CD4-positive, CD25-positive, alpha-beta regulatory T cell (primary cell): ENCODE data around the gene CREB1. TPM values are rescaled to one million over a fixed set of nuclear protein-coding genes. Genes with fewer than 3 reads are reported as not detected.

Source experiments
- ATAC-seq, 2 donors: fragments of 150-1000 bp; cut with Tn5 transposase; one replicate each; pipeline ENCODE4 v1.10.0; 2021; ENCODE audit warnings: low read depth in 2 of 2, moderate number of reproducible peaks in 2 of 2, moderate library complexity in 1 of 2
- DNase-seq, 3 donors: peaks; one replicate each; pipeline versions ENCODE4 v3.0.0 to v3.0.0-alpha.2; 2012 to 2022; ENCODE audit warnings: mixed read lengths in 1 of 3
- H3K27ac ChIP-seq: one replicate; pipeline ENCODE4 v1.7.0; 2013; ENCODE audit warnings: mild to moderate bottlenecking, low read length; ENCODE audit not compliant: insufficient read depth, poor library complexity, severe bottlenecking
- H3K27me3 ChIP-seq: one replicate; pipeline ENCODE4 v1.7.0; 2013; ENCODE audit warnings: low read length; ENCODE audit not compliant: control insufficient read depth, insufficient read depth
- H3K36me3 ChIP-seq: one replicate; pipeline ENCODE4 v1.7.0; 2013; ENCODE audit warnings: mild to moderate bottlenecking, low read length, moderate library complexity; ENCODE audit not compliant: control insufficient read depth, insufficient read depth
- H3K4me1 ChIP-seq: 2 replicates; pipeline ENCODE4 v1.7.0; 2013; ENCODE audit warnings: mild to moderate bottlenecking, low read length; ENCODE audit not compliant: insufficient read depth, control insufficient read depth, poor library complexity, severe bottlenecking
- H3K4me3 ChIP-seq: one replicate; pipeline ENCODE4 v1.7.0; 2013; ENCODE audit warnings: low read depth, mild to moderate bottlenecking, low read length, moderate library complexity
- H3K9me3 ChIP-seq, 2 experiments: 1 replicate in 1 of 2; 2 replicates in 1 of 2; pipeline ENCODE4 v1.7.0; 2013; ENCODE audit warnings: low read length in 2 of 2, mild to moderate bottlenecking in 1 of 2, moderate library complexity in 1 of 2; ENCODE audit not compliant: control insufficient read depth in 2 of 2
- H3K27ac Mint-ChIP-seq, 3 donors: one replicate each; pipeline ENCODE4 v1.8.0; 2020 to 2022; ENCODE audit warnings: mild to moderate bottlenecking in 3 of 3, mixed read lengths in 3 of 3, moderate library complexity in 2 of 3
- H3K27me3 Mint-ChIP-seq: one replicate; pipeline ENCODE4 v1.8.0; 2022; ENCODE audit warnings: mild to moderate bottlenecking, mixed read lengths
- H3K36me3 Mint-ChIP-seq: one replicate; pipeline ENCODE4 v1.8.0; 2020; ENCODE audit warnings: mixed read lengths
- H3K4me1 Mint-ChIP-seq, 4 donors: one replicate each; pipeline ENCODE4 v1.8.0; 2020 to 2022; ENCODE audit warnings: mixed read lengths in 4 of 4, mild to moderate bottlenecking in 1 of 4
- H3K4me3 Mint-ChIP-seq, 4 donors: one replicate each; pipeline ENCODE4 v1.8.0; 2020 to 2022; ENCODE audit warnings: mild to moderate bottlenecking in 4 of 4, mixed read lengths in 4 of 4, moderate library complexity in 3 of 4
- H3K9me3 Mint-ChIP-seq, 7 donors: one replicate each; pipeline ENCODE4 v1.8.0; 2020 to 2022; ENCODE audit warnings: mixed read lengths in 7 of 7, mild to moderate bottlenecking in 3 of 7, moderate library complexity in 2 of 7
- polyA plus RNA-seq, 4 donors: library from polyadenylated mRNA; unstranded; fragments of 300-500 nt; fragmentation: Illumina TruSeq; gene quantifications; one replicate each; pipeline ENCODE4 v1.2.3, GENCODE V29; 2021
- total RNA-seq: library from RNA; stranded (reverse); gene quantifications from one replicate; pipeline ENCODE4 v1.2.3, GENCODE V29; 2022

The CREB1 gene
- total and polyA plus RNA-seq, 5 donors from 2014 or later, result 69.0 to 124 (median 90.8) TPM

DNA sequence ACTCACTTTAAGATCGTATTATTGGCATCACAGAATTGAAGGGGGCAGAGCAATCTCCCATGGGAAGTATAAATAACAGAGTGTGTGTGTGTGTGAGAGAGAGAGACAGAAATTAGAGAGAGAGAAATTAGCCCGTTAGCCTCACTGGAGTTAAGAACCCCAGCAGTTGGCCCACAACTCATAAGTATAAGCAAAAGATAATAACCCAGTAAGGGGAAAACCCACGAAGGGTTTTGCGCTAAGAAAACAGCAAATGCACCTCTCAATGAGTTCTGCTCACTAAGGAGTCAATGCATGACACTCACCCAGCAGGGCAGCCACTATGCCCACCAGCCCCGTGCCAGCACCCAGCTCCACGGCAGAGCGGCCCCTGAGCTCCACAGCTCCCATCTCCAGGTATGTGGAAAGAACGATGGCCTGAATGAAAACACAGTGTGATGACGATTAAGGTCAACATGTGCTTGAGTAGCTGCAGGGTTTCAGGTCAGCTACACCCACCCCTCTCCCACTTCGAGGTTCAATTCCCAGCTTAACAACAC is 91.8 kb downstream of the CREB1 start:
- H3K36me3 ChIP-seq, result peaks cover 19% of the 10 kb centered on the region
- no peaks in the 10 kb centered on the region for H3K27me3 ChIP-seq
- no peaks in the 10 kb centered on the region for H3K9me3 ChIP-seq
- H3K27ac ChIP-seq, result peak overlapping the region; percentile 62
- H3K27ac Mint-ChIP-seq, result peak overlapping the region; percentile 48 to 61 (median 52)
- peaks cover 21 to 66% (median 44%) of the 10 kb centered on the region in 4 donors for H3K4me1 Mint-ChIP-seq
- peaks cover 46% of the 10 kb centered on the region for H3K4me1 ChIP-seq
- ATAC-seq, result no peak
- H3K36me3 Mint-ChIP-seq, result peaks cover 15% of the 10 kb centered on the region
- H3K4me3 ChIP-seq, result no peak overlapping the region
- DNase-seq, result peak in 1 of 3 donors; percentile 27
- peak overlapping the region; percentile 41 to 87 (median 73) for H3K4me3 Mint-ChIP-seq
- no peaks in the 10 kb centered on the region for H3K27me3 Mint-ChIP-seq
- H3K9me3 Mint-ChIP-seq, result no peaks in the 10 kb centered on the region

DNA sequence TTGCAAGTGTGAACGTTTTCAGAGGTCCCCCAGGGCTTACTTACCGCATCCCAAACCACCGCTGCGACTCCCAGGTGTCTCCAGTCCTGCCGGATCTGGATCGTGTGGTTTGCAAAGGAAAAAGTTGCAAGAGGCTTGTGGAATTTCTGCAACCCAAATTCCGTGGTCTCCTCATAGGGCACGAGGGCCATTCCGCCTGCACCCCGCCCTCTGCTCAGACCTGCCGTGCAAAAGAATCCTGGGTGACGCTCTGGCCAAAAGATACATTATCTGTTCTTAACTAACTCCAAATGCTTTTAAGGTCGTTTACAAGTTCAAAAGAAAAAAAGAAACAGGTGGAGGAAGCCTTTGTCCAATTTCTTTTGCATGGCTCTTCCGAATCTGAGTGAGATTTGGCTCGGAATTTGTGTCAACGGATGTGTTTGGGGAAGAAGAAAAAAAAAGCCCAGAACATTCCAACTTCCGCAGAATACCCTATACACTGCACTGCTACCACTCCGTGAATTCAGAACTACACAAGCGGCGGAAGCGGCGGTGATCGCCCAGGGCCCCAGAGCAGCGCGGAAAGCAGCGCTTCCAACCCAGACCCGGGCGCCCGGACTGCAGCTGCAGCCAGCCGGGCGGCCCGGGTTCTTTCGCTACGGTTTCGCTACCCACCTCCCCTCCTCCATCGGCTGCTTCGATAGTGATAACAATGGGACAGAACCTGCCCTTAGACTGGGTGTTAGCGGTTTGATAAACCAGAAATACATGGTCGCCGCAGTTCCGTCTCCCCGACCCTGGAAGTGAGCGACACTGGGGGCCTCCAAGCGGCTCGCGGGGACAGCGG is 94.6 kb downstream of the CREB1 start:
- peaks cover 48% of the 10 kb centered on the region for H3K4me1 ChIP-seq
- no peaks in the 10 kb centered on the region for H3K27me3 ChIP-seq
- H3K4me3 ChIP-seq, result peak overlapping the region; percentile 92
- Mint-ChIP-seq H3K4me1 (peaks cover 26 to 60% (median 43%) of the 10 kb centered on the region in 4 donors), H3K9me3 (no peaks in the 10 kb centered on the region), H3K27me3 (no peaks in the 10 kb centered on the region), H3K27ac (peak overlapping the region; percentile 94 to 96 (median 94)), H3K36me3 (peaks cover 3% of the 10 kb centered on the region), H3K4me3 (peak overlapping the region; percentile 95 to 98 (median 96))
- H3K9me3 ChIP-seq, result no peaks in the 10 kb centered on the region
- H3K36me3 ChIP-seq, result peaks cover 2% of the 10 kb centered on the region
- DNase-seq, result peak; percentile 46 to 80 (median 68)
- peak; percentile 23 to 31 for ATAC-seq
- peak overlapping the region; percentile 97 for H3K27ac ChIP-seq

DNA sequence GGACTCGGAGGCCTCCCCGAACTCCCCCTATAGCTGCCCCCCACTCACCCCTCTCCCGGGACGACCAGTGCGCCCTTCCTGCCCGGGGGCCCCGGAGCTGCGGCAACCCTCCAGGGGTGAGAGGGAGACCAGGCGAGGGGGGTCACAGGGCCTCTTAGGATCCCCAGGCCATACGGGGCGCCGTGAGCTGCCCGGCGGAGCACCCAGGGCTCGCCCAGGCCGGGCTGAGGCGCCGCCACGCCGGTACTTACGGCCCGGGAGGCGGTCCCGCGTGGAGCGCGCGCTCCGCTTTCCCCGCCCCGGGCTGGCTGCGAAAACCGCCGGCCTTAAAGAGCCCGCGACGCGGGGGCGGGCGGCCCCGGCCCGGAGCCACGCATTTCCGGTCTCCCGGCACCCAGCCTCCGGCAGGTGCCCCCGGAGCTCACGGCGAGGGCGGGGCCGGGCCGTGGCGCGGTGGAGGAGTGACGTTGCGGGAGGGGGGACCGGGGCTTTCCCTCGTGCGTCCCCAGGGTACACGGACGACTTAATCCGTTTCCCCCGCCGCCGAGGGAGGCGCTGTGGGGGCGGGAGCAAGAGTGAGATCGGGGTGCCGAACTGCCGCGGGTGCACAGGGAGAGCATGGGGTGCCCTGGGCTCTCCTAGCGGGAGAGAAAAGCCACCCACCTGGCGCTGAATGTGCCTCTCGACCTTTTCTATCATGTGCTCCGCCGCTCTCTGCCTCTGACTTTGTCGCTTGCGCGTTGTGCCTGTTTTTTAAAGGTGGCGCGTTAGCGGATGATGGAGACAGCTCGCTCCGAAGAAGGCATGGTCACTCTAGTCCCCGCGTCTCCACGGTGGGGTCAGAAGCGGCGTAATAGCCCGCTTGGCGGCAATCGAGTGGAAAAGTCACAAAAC is 95.5 kb downstream of the CREB1 start, which contains the start of gene METTL21A:
Gene METTL21A, minus strand, starts transcription at position 381 of the 894 bp plus-strand sequence. CDS start 1,019 bp downstream, outside the sequence.
- peak; percentile 80 to 83 for ATAC-seq
- peak; percentile 95 to 97 (median 96) for DNase-seq

DNA sequence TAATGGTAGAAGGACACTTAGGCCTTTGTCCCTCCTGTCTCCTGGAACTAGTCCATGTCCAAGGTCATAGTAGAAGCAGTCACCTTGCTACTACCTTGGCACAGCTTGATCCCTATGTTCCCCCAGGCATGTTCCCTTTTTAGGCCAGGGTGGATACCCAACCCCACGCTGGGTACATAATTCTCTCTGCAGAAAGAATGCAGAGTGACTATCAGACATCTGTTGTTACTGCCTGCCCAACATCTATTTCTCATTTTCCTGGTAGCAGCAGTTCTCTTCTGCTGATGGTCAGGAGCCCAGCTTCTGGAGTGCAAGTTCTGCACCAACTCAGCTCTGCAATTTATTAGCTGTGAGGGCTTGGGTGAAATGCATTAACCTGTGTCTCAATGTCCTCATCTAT is 99.8 kb downstream of the CREB1 start:
- peaks cover 19% of the 10 kb centered on the region for H3K4me1 ChIP-seq
- Mint-ChIP-seq H3K4me1 (peaks cover 3 to 13% (median 9%) of the 10 kb centered on the region in 4 donors), H3K4me3 (peak overlapping the region in 3 of 4 donors; percentile 44 to 83 (median 82)), H3K36me3 (no peaks in the 10 kb centered on the region), H3K9me3 (no peaks in the 10 kb centered on the region), H3K27me3 (no peaks in the 10 kb centered on the region), H3K27ac (peak overlapping the region in 1 of 3 donors; percentile 78)
- H3K4me3 ChIP-seq, result no peak overlapping the region
- no peak overlapping the region for H3K27ac ChIP-seq
- H3K9me3 ChIP-seq, result no peaks in the 10 kb centered on the region
- ATAC-seq (no peak), DNase-seq (no peak)
- no peaks in the 10 kb centered on the region for H3K27me3 ChIP-seq
- no peaks in the 10 kb centered on the region for H3K36me3 ChIP-seq

More for the DNA sequence above, 95.5 kb downstream of the CREB1 start, which contains the start of gene METTL21A:
- peak within 1 kb of the TSS; percentile 94 to 96 (median 95) for H3K27ac Mint-ChIP-seq
- H3K9me3 ChIP-seq, result no peaks in the 10 kb centered on the region
- H3K27ac ChIP-seq, result peak within 1 kb of the TSS; percentile 97
- H3K36me3 ChIP-seq, result peaks cover 2% of the 10 kb centered on the region
- H3K36me3 Mint-ChIP-seq, result peaks cover 3% of the 10 kb centered on the region
- peak within 1 kb of the TSS; percentile 92 for H3K4me3 ChIP-seq
- H3K27me3 ChIP-seq, result no peaks in the 10 kb centered on the region
- no peaks in the 10 kb centered on the region for H3K9me3 Mint-ChIP-seq
- peak within 1 kb of the TSS; percentile 95 to 98 (median 96) for H3K4me3 Mint-ChIP-seq
- peaks cover 43% of the 10 kb centered on the region for H3K4me1 ChIP-seq
- H3K27me3 Mint-ChIP-seq, result no peaks in the 10 kb centered on the region
- H3K4me1 Mint-ChIP-seq, result peaks cover 20 to 52% (median 36%) of the 10 kb centered on the region in 4 donors

DNA sequence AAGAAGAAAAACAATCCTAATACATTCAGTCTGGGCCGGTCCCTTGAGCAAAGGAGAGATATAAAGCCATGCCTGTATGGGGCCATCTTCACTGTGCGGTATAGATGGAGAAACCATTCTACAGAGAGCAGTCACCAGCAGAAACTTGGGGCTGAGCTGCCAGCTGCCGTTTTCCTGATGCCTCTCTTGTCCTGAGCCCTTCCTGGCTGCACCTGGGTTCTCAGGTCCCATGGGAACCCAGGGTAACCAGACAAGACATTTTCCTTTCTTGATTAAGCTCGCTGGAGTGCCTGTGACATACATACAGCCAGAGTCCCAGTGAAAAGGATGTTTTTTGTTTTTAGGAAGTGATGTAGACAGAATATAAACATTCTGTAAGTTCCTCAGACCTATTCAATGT is 100.7 kb downstream of the CREB1 start:
- no peaks in the 10 kb centered on the region for H3K9me3 ChIP-seq
- H3K27me3 ChIP-seq, result no peaks in the 10 kb centered on the region
- no peak for DNase-seq
- H3K36me3 Mint-ChIP-seq, result no peaks in the 10 kb centered on the region
- H3K27me3 Mint-ChIP-seq, result no peaks in the 10 kb centered on the region
- H3K9me3 Mint-ChIP-seq, result no peaks in the 10 kb centered on the region
- peak overlapping the region in 2 of 4 donors; percentile 36 to 39 for H3K4me3 Mint-ChIP-seq
- no peak overlapping the region for H3K4me3 ChIP-seq
- H3K36me3 ChIP-seq, result no peaks in the 10 kb centered on the region
- ATAC-seq, result no peak
- H3K4me1 ChIP-seq, result peaks cover 17% of the 10 kb centered on the region
- peak overlapping the region in 2 of 3 donors; percentile 16 to 78 for H3K27ac Mint-ChIP-seq
- no peak overlapping the region for H3K27ac ChIP-seq
- H3K4me1 Mint-ChIP-seq, result peaks cover 3 to 11% (median 8%) of the 10 kb centered on the region in 4 donors

DNA sequence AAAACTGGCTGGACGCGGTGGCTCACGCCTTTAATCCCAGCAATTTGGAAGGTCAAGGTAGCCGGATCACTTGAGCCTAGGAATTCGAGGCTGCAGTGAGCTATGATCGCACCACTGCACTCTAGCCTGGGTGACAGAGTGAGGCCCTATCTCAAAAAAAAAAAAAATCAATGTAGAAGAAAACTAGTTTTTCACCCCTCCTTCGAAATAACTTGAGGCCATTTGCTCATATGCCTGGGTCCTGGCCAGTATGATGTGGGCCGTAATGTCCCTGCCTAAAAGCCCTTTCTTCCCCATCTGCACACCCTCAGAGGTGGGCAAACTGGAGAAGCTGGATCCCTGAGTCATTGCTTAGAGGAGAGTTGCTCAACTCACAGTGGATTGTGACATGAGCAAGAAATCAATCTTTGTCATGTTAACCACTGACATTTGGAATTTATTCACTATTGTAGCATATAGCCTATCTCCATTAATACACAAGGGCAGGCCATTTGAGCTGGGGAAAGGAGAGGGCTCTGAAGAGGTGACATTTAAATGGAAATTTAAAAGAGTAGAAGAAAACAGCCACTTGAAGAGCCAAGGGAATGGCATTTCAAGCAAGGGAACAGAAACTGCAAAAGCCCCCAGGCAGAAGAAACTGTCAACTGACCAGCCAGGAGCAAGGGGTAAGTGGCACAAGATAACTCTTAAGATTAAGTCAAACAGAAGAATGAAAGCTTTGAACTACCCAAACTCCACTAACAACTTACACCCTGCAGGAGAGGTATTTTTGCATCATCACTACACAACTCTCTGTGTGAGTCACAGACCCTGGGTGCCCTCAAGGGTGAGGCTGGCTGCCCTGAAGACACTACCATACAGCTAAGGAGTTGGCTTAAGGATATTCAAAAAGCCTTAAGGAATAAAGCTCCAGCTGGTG is 103.1 kb downstream of the CREB1 start:
- DNase-seq (no peak), ATAC-seq (peak in 1 of 2 donors; percentile 25)
- Histone ChIP-seq H3K36me3 (no peaks in the 10 kb centered on the region), H3K27ac (no peak overlapping the region), H3K27me3 (no peaks in the 10 kb centered on the region), H3K4me1 (no peaks in the 10 kb centered on the region), H3K9me3 (no peaks in the 10 kb centered on the region), H3K4me3 (no peak overlapping the region)
- H3K4me1 Mint-ChIP-seq, result peaks cover 0 to 1% (median under 1%) of the 10 kb centered on the region in 4 donors
- H3K36me3 Mint-ChIP-seq, result no peaks in the 10 kb centered on the region
- H3K9me3 Mint-ChIP-seq, result peaks cover 0 to 1% (median 0%) of the 10 kb centered on the region in 7 donors
- peak overlapping the region in 1 of 3 donors; percentile 3 for H3K27ac Mint-ChIP-seq
- H3K4me3 Mint-ChIP-seq, result no peak overlapping the region
- peaks cover 4% of the 10 kb centered on the region for H3K27me3 Mint-ChIP-seq
